Stimulated activated effector memory CD8-positive, alpha-beta T cell treated with anti-CD3 and anti-CD28 coated beads, Interleukin-12 subunit alpha, Interleukin-12 subunit beta, amount 100 ng/mL, for 72 hours (primary cell): ENCODE data around the gene INTS2.

Source experiments
- ATAC-seq: fragments of 150-1000 bp; cut with Tn5 transposase; 2 replicates; pipeline ENCODE4 v1.10.0; 2021
- DNase-seq, 2 donors: peaks; one replicate each; pipeline ENCODE4 v3.0.0; 2021 to 2022; ENCODE audit warnings: low spot score in 2 of 2
- H3K27ac Mint-ChIP-seq: one replicate; pipeline ENCODE4 v1.8.0; 2022; ENCODE audit warnings: mild to moderate bottlenecking, mixed read lengths
- H3K36me3 Mint-ChIP-seq: one replicate; pipeline ENCODE4 v1.8.0; 2022; ENCODE audit warnings: mild to moderate bottlenecking, mixed read lengths
- H3K4me1 Mint-ChIP-seq: one replicate; pipeline ENCODE4 v1.8.0; 2022; ENCODE audit warnings: mixed read lengths
- H3K4me3 Mint-ChIP-seq: one replicate; pipeline ENCODE4 v1.8.0; 2022; ENCODE audit warnings: mild to moderate bottlenecking, mixed read lengths
- H3K9me3 Mint-ChIP-seq: one replicate; pipeline ENCODE4 v1.8.0; 2022; ENCODE audit warnings: mixed read lengths

INTS2 gene

GRCh38 chr17:61846761-61847375, 80.9 kb downstream of the INTS2 start:
- Mint-ChIP-seq H3K27ac (no peak overlapping the region), H3K36me3 (peaks cover 36% of the 10 kb centered on the region)

GRCh38 chr17:61846088-61846487, 81.7 kb downstream of the INTS2 start:
- Mint-ChIP-seq H3K4me1 (no peaks in the 10 kb centered on the region), H3K4me3 (no peak overlapping the region), H3K9me3 (no peaks in the 10 kb centered on the region), H3K27ac (no peak overlapping the region), H3K36me3 (peaks cover 36% of the 10 kb centered on the region)
- no peak for ATAC-seq
- DNase-seq, result no peak

More at GRCh38 chr17:61846761-61847375, 80.9 kb downstream of the INTS2 start:
- Mint-ChIP-seq H3K4me1 (no peaks in the 10 kb centered on the region), H3K9me3 (no peaks in the 10 kb centered on the region), H3K4me3 (no peak overlapping the region)
- DNase-seq, result no peak
- ATAC-seq, result no peak

- Mint-ChIP-seq H3K9me3 (no peaks in the 10 kb centered on the region), H3K36me3 (peaks cover 32% of the 10 kb centered on the region), H3K27ac (no peak overlapping the region), H3K4me1 (no peaks in the 10 kb centered on the region), H3K4me3 (no peak overlapping the region)
- DNase-seq (no peak), ATAC-seq (no peak)
These were observed 84.3 kb downstream of the INTS2 start for GRCh38 chr17:61843435-61843834.

- Mint-ChIP-seq H3K27ac (no peak overlapping the region), H3K9me3 (no peaks in the 10 kb centered on the region), H3K36me3 (peaks cover 32% of the 10 kb centered on the region), H3K4me1 (no peaks in the 10 kb centered on the region), H3K4me3 (no peak overlapping the region)
- ATAC-seq (no peak), DNase-seq (no peak)
These were observed 84.9 kb downstream of the INTS2 start for GRCh38 chr17:61842899-61843298.

- ATAC-seq (no peak), DNase-seq (no peak)
- H3K27ac Mint-ChIP-seq, result no peak overlapping the region
These were observed 88.4 kb downstream of the INTS2 start for GRCh38 chr17:61839300-61839786.

GRCh38 chr17:61837175-61838051, 90.4 kb downstream of the INTS2 start:
- Mint-ChIP-seq H3K9me3 (no peaks in the 10 kb centered on the region), H3K4me3 (no peak overlapping the region), H3K27ac (no peak overlapping the region), H3K4me1 (no peaks in the 10 kb centered on the region), H3K36me3 (peaks cover 13% of the 10 kb centered on the region)
- ATAC-seq (peak; percentile 43), DNase-seq (peak in 1 of 2 donors; percentile 56)

More at GRCh38 chr17:61839300-61839786, 88.4 kb downstream of the INTS2 start:
- H3K4me3 Mint-ChIP-seq, result no peak overlapping the region
- H3K4me1 Mint-ChIP-seq, result no peaks in the 10 kb centered on the region
- H3K9me3 Mint-ChIP-seq, result no peaks in the 10 kb centered on the region
- H3K36me3 Mint-ChIP-seq, result peaks cover 13% of the 10 kb centered on the region

GRCh38 chr17:61836266-61837174, 91.3 kb downstream of the INTS2 start:
- H3K4me3 Mint-ChIP-seq, result no peak overlapping the region
- H3K27ac Mint-ChIP-seq, result no peak overlapping the region
- H3K9me3 Mint-ChIP-seq, result no peaks in the 10 kb centered on the region

GRCh38 chr17:61835606-61836005, 92.2 kb downstream of the INTS2 start:
- no peaks in the 10 kb centered on the region for H3K9me3 Mint-ChIP-seq
- ATAC-seq, result no peak
- H3K36me3 Mint-ChIP-seq, result peaks cover 13% of the 10 kb centered on the region
- no peak overlapping the region for H3K4me3 Mint-ChIP-seq
- no peak overlapping the region for H3K27ac Mint-ChIP-seq
- no peak for DNase-seq
- no peaks in the 10 kb centered on the region for H3K4me1 Mint-ChIP-seq

More at GRCh38 chr17:61836266-61837174, 91.3 kb downstream of the INTS2 start:
- H3K4me1 Mint-ChIP-seq, result no peaks in the 10 kb centered on the region
- ATAC-seq (no peak), DNase-seq (no peak)
- H3K36me3 Mint-ChIP-seq, result peaks cover 13% of the 10 kb centered on the region

GRCh38 chr17:61834610-61835009, 93.2 kb downstream of the INTS2 start:
- Mint-ChIP-seq H3K27ac (no peak overlapping the region), H3K4me3 (no peak overlapping the region), H3K36me3 (peaks cover 13% of the 10 kb centered on the region), H3K4me1 (no peaks in the 10 kb centered on the region), H3K9me3 (no peaks in the 10 kb centered on the region)
- ATAC-seq (no peak), DNase-seq (no peak)

GRCh38 chr17:61833536-61834193, 94.1 kb downstream of the INTS2 start:
- ATAC-seq (no peak), DNase-seq (no peak)
- Mint-ChIP-seq H3K9me3 (no peaks in the 10 kb centered on the region), H3K4me3 (no peak overlapping the region), H3K4me1 (no peaks in the 10 kb centered on the region), H3K36me3 (peaks cover 7% of the 10 kb centered on the region), H3K27ac (no peak overlapping the region)

- Mint-ChIP-seq H3K4me3 (no peak overlapping the region), H3K4me1 (no peaks in the 10 kb centered on the region), H3K36me3 (peaks cover 7% of the 10 kb centered on the region), H3K9me3 (no peaks in the 10 kb centered on the region), H3K27ac (no peak overlapping the region)
- DNase-seq (no peak), ATAC-seq (no peak)
These were observed 95.3 kb downstream of the INTS2 start for GRCh38 chr17:61832463-61832862.

GRCh38 chr17:61831099-61831498, 96.7 kb downstream of the INTS2 start:
- no peak overlapping the region for H3K4me3 Mint-ChIP-seq
- ATAC-seq (no peak), DNase-seq (no peak)
- H3K4me1 Mint-ChIP-seq, result no peaks in the 10 kb centered on the region
- no peak overlapping the region for H3K27ac Mint-ChIP-seq
- peaks cover 7% of the 10 kb centered on the region for H3K36me3 Mint-ChIP-seq
- no peaks in the 10 kb centered on the region for H3K9me3 Mint-ChIP-seq

GRCh38 chr17:61828694-61829093, 99.1 kb downstream of the INTS2 start:
- Mint-ChIP-seq H3K9me3 (no peaks in the 10 kb centered on the region), H3K27ac (no peak overlapping the region), H3K4me3 (no peak overlapping the region), H3K36me3 (no peaks in the 10 kb centered on the region), H3K4me1 (no peaks in the 10 kb centered on the region)
- DNase-seq (no peak), ATAC-seq (no peak)

- Mint-ChIP-seq H3K36me3 (no peaks in the 10 kb centered on the region), H3K9me3 (no peaks in the 10 kb centered on the region), H3K27ac (no peak overlapping the region), H3K4me1 (no peaks in the 10 kb centered on the region), H3K4me3 (no peak overlapping the region)
- DNase-seq (no peak), ATAC-seq (no peak)
These were observed 100.0 kb downstream of the INTS2 start for GRCh38 chr17:61827649-61828395.
